Measurements from ENCODE around the gene HOXA3.

- TF ChIP-seq JUNB (IDR thresholded peaks at IDR 0.05) (no peak), TCF7 (IDR thresholded peaks at IDR 0.05; ENCODE audit: borderline replicate concordance) (no peak), RAD21 (IDR thresholded peaks at IDR 0.05; ENCODE audit: insufficient read depth, low read depth, low read length) (no peak), TARDBP (IDR thresholded peaks at IDR 0.05; ENCODE audit: borderline replicate concordance) (no peak), SUZ12 (IDR thresholded peaks at IDR 0.05; ENCODE audit: unreplicated experiment) (no peak), FOXK2 (IDR thresholded peaks at IDR 0.05) (no peak), STAT1 (conservative IDR thresholded peaks at IDR 0.05) (no peak)
- TF ChIP-seq, protein P1, sequence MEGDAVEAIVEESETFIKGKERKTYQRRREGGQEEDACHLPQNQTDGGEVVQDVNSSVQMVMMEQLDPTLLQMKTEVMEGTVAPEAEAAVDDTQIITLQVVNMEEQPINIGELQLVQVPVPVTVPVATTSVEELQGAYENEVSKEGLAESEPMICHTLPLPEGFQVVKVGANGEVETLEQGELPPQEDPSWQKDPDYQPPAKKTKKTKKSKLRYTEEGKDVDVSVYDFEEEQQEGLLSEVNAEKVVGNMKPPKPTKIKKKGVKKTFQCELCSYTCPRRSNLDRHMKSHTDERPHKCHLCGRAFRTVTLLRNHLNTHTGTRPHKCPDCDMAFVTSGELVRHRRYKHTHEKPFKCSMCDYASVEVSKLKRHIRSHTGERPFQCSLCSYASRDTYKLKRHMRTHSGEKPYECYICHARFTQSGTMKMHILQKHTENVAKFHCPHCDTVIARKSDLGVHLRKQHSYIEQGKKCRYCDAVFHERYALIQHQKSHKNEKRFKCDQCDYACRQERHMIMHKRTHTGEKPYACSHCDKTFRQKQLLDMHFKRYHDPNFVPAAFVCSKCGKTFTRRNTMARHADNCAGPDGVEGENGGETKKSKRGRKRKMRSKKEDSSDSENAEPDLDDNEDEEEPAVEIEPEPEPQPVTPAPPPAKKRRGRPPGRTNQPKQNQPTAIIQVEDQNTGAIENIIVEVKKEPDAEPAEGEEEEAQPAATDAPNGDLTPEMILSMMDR (IDR thresholded peaks at IDR 0.05 in 2 of 3, conservative IDR thresholded peaks at IDR 0.05 in 1 of 3; ENCODE audit: control insufficient read depth in 2 of 3, extremely low read depth in 1 of 3, insufficient read depth in 1 of 3, low read depth in 3 of 3, low read length in 3 of 3) = no peak
Observed at GRCh38 chr7:27100694-27101170, 51.7 kb downstream of the HOXA3 start.

Measured in GM12878 (cell line).